MM.1S (cell line): ENCODE results near the gene UROS.

Source experiments
- DNase-seq: peaks from one replicate; pipeline ENCODE4 v3.0.0-alpha.2; 2015
- H2AFZ ChIP-seq: fragments of 300-600 bp; sonication (generic); 2 replicates; pipeline ENCODE4 v1.6.0; 2016; ENCODE audit warnings: antibody characterized with exemption, low read length
- H3F3A ChIP-seq: fragments of 300-600 bp; sonication (generic); 2 replicates; pipeline ENCODE4 v1.6.1; 2016; ENCODE audit warnings: mild to moderate bottlenecking, antibody characterized with exemption, low read length, moderate library complexity, mixed read lengths; ENCODE audit not compliant: insufficient read depth
- H3K27ac ChIP-seq: fragments of 300-600 bp; sonication (generic); 2 replicates; pipeline ENCODE4 v1.5.1; 2016; ENCODE audit warnings: mild to moderate bottlenecking, low read length
- H3K27me3 ChIP-seq: fragments of 300-600 bp; sonication (generic); replicated peaks from 2 replicates; pipeline ENCODE4 v1.6.0; 2016; ENCODE audit warnings: low read length; ENCODE audit not compliant: insufficient read depth
- H3K36me3 ChIP-seq: fragments of 300-600 bp; sonication (generic); replicated peaks from 2 replicates; pipeline ENCODE4 v1.6.1; 2016; ENCODE audit warnings: mild to moderate bottlenecking, low read length, mixed read lengths; ENCODE audit not compliant: insufficient read depth
- H3K4me1 ChIP-seq: fragments of 300-600 bp; sonication (generic); 2 replicates; pipeline ENCODE4 v1.6.1; 2016; ENCODE audit warnings: low read length, mixed read lengths
- H3K4me2 ChIP-seq: fragments of 300-600 bp; sonication (generic); 2 replicates; pipeline ENCODE4 v1.6.0; 2016; ENCODE audit warnings: low read depth, low read length
- H3K4me3 ChIP-seq: fragments of 300-600 bp; sonication (generic); 2 replicates; pipeline ENCODE4 v1.5.1; 2016; ENCODE audit warnings: low read length, mixed read lengths
- H3K79me2 ChIP-seq: fragments of 300-600 bp; sonication (generic); 2 replicates; pipeline ENCODE4 v1.6.1; 2016; ENCODE audit warnings: mixed run types, low read length, mixed read lengths
- H3K9ac ChIP-seq: fragments of 300-600 bp; sonication (generic); 2 replicates; pipeline ENCODE4 v1.6.1; 2016; ENCODE audit warnings: low read length, mixed read lengths
- H3K9me2 ChIP-seq: fragments of 300-600 bp; sonication (generic); replicated peaks from 2 replicates; pipeline ENCODE4 v1.6.1; 2016; ENCODE audit warnings: mild to moderate bottlenecking, low read length, mixed read lengths; ENCODE audit not compliant: insufficient read depth
- H3K9me3 ChIP-seq: fragments of 300-600 bp; sonication (generic); replicated peaks from 2 replicates; pipeline ENCODE4 v1.6.1; 2016; ENCODE audit warnings: mild to moderate bottlenecking, low read length, mixed read lengths; ENCODE audit not compliant: insufficient read depth
- H4K20me1 ChIP-seq: fragments of 300-600 bp; sonication (generic); 2 replicates; pipeline ENCODE4 v1.6.1; 2016; ENCODE audit warnings: mild to moderate bottlenecking, low read length, moderate library complexity, mixed read lengths; ENCODE audit not compliant: insufficient read depth
- EZH2 ChIP-seq: fragments of 300-600 bp; sonication (generic); optimal IDR thresholded peaks from 2 replicates; pipeline ENCODE3; 2017; ENCODE audit warnings: low read depth, mild to moderate bottlenecking, antibody characterized with exemption, low read length, mixed read lengths
- EZH2phosphoT487 ChIP-seq: fragments of 300-600 bp; sonication (generic); IDR thresholded peaks from 2 replicates; pipeline ENCODE4 v1.6.1; 2018; ENCODE audit warnings: antibody characterized with exemption, low read length
- TF ChIP-seq, protein P1 (sequence below): fragments of 300-600 bp; sonication (generic); IDR thresholded peaks from 2 replicates; pipeline ENCODE4 v1.5.1; 2016; ENCODE audit warnings: antibody characterized with exemption, low read length, mixed read lengths

Gene UROS

DNA sequence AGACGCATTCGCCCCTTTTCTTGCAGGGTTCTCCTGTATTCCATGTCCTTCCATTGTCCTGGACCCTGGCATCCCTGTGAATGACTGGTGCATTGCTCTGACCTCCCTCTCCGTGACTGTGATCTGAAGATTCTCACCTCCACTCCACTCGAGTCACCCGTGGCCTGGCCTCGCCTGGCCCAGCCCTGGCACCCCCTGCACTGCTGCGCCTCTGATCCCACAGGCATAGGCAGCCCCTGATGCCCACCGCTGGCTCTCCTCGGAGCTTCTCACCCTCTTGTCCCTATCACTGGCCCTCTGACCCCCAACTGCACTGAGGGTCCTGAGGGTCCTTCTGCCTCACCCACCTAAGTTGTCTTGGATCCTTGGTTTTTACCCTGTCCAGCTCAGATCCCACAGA, 45.3 kb downstream of the UROS start:
- no peak overlapping the region for H3K27ac ChIP-seq

DNA sequence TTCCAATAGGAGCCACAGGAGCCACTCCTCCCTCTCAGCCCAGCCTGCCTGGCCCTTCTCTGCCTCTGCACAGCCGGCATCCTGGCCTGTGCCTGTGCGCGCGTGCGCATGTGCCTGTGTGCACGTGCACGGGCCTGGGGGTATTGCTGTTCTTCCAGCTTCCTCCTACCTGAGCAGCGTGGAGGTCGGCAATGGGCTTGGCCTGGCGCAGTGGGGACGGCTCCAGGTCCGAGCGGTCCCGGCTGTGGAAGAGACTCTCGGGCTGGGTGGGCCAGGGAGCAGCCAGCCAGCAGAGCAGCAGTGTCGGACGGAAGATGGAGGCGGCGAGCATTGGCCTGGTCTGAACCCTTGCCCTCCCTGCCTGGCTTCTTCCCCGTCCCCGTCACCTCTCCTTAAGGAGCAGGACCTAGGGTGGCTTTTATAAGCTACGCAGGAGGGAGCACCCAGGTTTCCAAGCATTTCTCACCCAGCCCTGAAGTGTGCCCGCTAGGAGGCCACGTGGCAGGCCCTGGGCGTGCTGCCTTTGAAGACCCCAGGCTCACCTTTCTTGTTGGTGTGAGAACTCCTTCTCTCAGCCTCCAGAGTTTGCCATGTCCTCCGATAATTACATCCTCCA, 47.5 kb downstream of the UROS start, which contains the start of gene MMP21:
Gene MMP21, minus strand, starts transcription at position 331 of the 616 bp plus-strand sequence. Its CDS starts 0 bp downstream, at position 331.
- Histone ChIP-seq H3K27ac (no peak within 1 kb of the TSS), H3K27me3 (no peaks in the 10 kb centered on the region), H4K20me1 (no peaks in the 10 kb centered on the region), H3K4me2 (no peak within 1 kb of the TSS), H2AFZ (no peak within 1 kb of the TSS), H3F3A (no peaks in the 10 kb centered on the region), H3K36me3 (no peaks in the 10 kb centered on the region), H3K4me3 (no peak within 1 kb of the TSS), H3K9ac (no peak within 1 kb of the TSS), H3K79me2 (no peaks in the 10 kb centered on the region), H3K9me3 (no peaks in the 10 kb centered on the region), H3K4me1 (no peaks in the 10 kb centered on the region), H3K9me2 (no peaks in the 10 kb centered on the region)
- TF ChIP-seq, protein P1, sequence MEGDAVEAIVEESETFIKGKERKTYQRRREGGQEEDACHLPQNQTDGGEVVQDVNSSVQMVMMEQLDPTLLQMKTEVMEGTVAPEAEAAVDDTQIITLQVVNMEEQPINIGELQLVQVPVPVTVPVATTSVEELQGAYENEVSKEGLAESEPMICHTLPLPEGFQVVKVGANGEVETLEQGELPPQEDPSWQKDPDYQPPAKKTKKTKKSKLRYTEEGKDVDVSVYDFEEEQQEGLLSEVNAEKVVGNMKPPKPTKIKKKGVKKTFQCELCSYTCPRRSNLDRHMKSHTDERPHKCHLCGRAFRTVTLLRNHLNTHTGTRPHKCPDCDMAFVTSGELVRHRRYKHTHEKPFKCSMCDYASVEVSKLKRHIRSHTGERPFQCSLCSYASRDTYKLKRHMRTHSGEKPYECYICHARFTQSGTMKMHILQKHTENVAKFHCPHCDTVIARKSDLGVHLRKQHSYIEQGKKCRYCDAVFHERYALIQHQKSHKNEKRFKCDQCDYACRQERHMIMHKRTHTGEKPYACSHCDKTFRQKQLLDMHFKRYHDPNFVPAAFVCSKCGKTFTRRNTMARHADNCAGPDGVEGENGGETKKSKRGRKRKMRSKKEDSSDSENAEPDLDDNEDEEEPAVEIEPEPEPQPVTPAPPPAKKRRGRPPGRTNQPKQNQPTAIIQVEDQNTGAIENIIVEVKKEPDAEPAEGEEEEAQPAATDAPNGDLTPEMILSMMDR = no peak
- no peak for TF ChIP-seq EZH2
- no peak for TF ChIP-seq EZH2phosphoT487
- no peak for DNase-seq

More for the DNA sequence above, 45.3 kb downstream of the UROS start:
- no peak overlapping the region for H3K4me2 ChIP-seq
- H3F3A ChIP-seq = no peaks in the 10 kb centered on the region
- no peak overlapping the region for H2AFZ ChIP-seq
- no peak overlapping the region for H3K4me3 ChIP-seq
- no peaks in the 10 kb centered on the region for H3K9me3 ChIP-seq
- H3K36me3 ChIP-seq = no peaks in the 10 kb centered on the region
- H3K4me1 ChIP-seq = no peaks in the 10 kb centered on the region
- H3K79me2 ChIP-seq = no peaks in the 10 kb centered on the region
- no peak for TF ChIP-seq EZH2phosphoT487
- TF ChIP-seq EZH2 = no peak
- TF ChIP-seq, protein P1 = no peak
- DNase-seq = no peak
- no peaks in the 10 kb centered on the region for H3K27me3 ChIP-seq
- no peak overlapping the region for H3K9ac ChIP-seq
- H3K9me2 ChIP-seq = no peaks in the 10 kb centered on the region
- H4K20me1 ChIP-seq = no peaks in the 10 kb centered on the region

DNA sequence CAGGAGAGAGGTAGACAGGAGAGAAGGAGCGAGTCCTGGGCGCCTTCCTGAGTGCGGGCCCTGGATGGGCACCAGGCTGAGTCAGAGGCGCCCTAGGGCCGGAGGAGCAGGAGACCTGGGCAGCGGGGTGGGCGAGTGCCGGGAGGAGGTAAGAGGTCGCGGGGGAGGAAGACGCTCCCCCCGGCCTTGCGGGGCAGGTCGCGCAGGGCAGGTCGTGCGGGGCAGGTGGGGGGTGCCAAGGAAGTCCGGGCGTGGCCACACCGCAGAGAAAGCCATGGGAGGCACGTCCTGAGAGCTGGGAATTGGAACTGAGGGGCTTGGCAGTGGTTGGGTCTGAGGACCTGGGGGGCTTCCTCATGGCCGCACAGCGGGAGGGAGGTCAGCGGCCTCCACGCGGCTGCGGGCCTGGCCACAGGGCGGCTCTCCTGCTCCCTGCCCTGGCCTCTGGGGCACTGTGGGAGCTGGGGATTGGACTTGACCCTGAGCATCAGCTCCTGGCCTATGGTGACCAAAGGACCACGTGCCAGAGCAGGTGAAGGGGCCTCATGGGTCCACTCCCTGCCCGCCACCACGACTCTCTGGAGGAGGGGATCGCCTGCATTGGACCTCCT, 48.4 kb downstream of the UROS start:
- Histone ChIP-seq H3K27me3 (no peaks in the 10 kb centered on the region), H3K4me2 (no peak overlapping the region), H3F3A (no peaks in the 10 kb centered on the region), H3K36me3 (no peaks in the 10 kb centered on the region), H3K4me1 (no peaks in the 10 kb centered on the region), H3K9me3 (no peaks in the 10 kb centered on the region), H3K79me2 (no peaks in the 10 kb centered on the region), H3K4me3 (no peak overlapping the region), H3K27ac (no peak overlapping the region), H3K9me2 (no peaks in the 10 kb centered on the region), H3K9ac (no peak overlapping the region), H4K20me1 (no peaks in the 10 kb centered on the region), H2AFZ (no peak overlapping the region)
- TF ChIP-seq EZH2 (no peak), EZH2phosphoT487 (no peak)
- TF ChIP-seq, protein P1 = no peak
- DNase-seq = no peak
